IMR-90 (cell line): ENCODE data around the gene COL28A1. TPM values are rescaled to one million over a fixed set of nuclear protein-coding genes. Genes with fewer than 3 reads are reported as not detected.

Experiments
- ATAC-seq: fragments of 200-7000 bp; cut with Tn5 transposase; 2 replicates; pipeline ENCODE4 v1.9.1; 2020; ENCODE audit warnings: low read depth, mild to moderate bottlenecking, moderate library complexity
- BruUV-seq: library from RNA; stranded (reverse); fragments of 400-500 nt; replicated peaks from 2 replicates; lab custom pipeline; 2021; lab: Mats Ljungman, UMichigan
- CTCF ChIA-PET: fragments of 300-600 bp; formaldehyde crosslinking; extraction: SDS; loops from one replicate; lab custom pipeline; 2021; ENCODE audit warnings: antibody characterized with exemption; lab: Yijun Ruan, JAX
- POLR2A ChIA-PET: fragments of 300-600 bp; sonication (Branson Sonifier 250); formaldehyde crosslinking; loops from one replicate; lab custom pipeline; 2022; ENCODE audit warnings: antibody characterized with exemption; ENCODE audit not compliant: unreplicated experiment; lab: Charles Lee
- DNase-seq: peaks from one replicate; pipeline ENCODE4 v3.0.0; 2013
- H2AFZ ChIP-seq: replicated peaks from 2 replicates; pipeline ENCODE3; 2013; ENCODE audit warnings: low read length, mild to moderate bottlenecking; ENCODE audit not compliant: poor library complexity
- H2AK5ac ChIP-seq: 2 replicates; pipeline ENCODE4 v1.6.1; 2013; ENCODE audit warnings: low read depth, low read length, inconsistent platforms
- H2AK9ac ChIP-seq: replicated peaks from 2 replicates; pipeline ENCODE3; 2013; ENCODE audit warnings: mild to moderate bottlenecking, low read depth, low read length, moderate library complexity; ENCODE audit not compliant: poor library complexity
- H2BK120ac ChIP-seq: 2 replicates; pipeline ENCODE4 v1.6.1; 2013; ENCODE audit warnings: low read depth, low read length, inconsistent platforms
- H2BK15ac ChIP-seq: 3 replicates; pipeline ENCODE4 v1.6.1; 2013; ENCODE audit warnings: low read depth, low read length, inconsistent platforms
- H2BK20ac ChIP-seq: 2 replicates; pipeline ENCODE4 v1.6.1; 2013; ENCODE audit warnings: low read depth, mild to moderate bottlenecking, inconsistent platforms, low read length, moderate library complexity
- H2BK5ac ChIP-seq: 2 replicates; pipeline ENCODE4 v1.6.1; 2013; ENCODE audit warnings: mild to moderate bottlenecking, low read depth, low read length, inconsistent platforms; ENCODE audit not compliant: poor library complexity, severe bottlenecking
- H3K14ac ChIP-seq: replicated peaks from 2 replicates; pipeline ENCODE4 v1.6.1; 2013; ENCODE audit warnings: low read depth, low read length, inconsistent platforms
- H3K18ac ChIP-seq: 2 replicates; pipeline ENCODE4 v1.6.1; 2013; ENCODE audit warnings: low read depth, low read length, control low read depth
- H3K23ac ChIP-seq: 2 replicates; pipeline ENCODE4 v1.6.1; 2013; ENCODE audit warnings: low read depth, low read length, inconsistent platforms
- H3K27ac ChIP-seq: 2 replicates; pipeline ENCODE4 v1.5.1; 2013; ENCODE audit warnings: mild to moderate bottlenecking, control low read depth, low read length; ENCODE audit not compliant: insufficient read depth
- H3K27me3 ChIP-seq: 2 replicates; pipeline ENCODE4 v1.6.1; 2013; ENCODE audit warnings: low read length; ENCODE audit not compliant: control insufficient read depth, insufficient read depth
- H3K36me3 ChIP-seq: 2 replicates; pipeline ENCODE4 v1.6.1; 2013; ENCODE audit warnings: low read length, mixed read lengths; ENCODE audit not compliant: control insufficient read depth, insufficient read depth
- H3K4ac ChIP-seq: 2 replicates; pipeline ENCODE4 v1.6.1; 2013; ENCODE audit warnings: low read depth, low read length, inconsistent platforms
- H3K4me1 ChIP-seq: 2 replicates; pipeline ENCODE4 v1.6.1; 2013; ENCODE audit warnings: low read length, mixed read lengths; ENCODE audit not compliant: control insufficient read depth, insufficient read depth
- H3K4me2 ChIP-seq: 2 replicates; pipeline ENCODE4 v1.6.1; 2013; ENCODE audit warnings: low read depth, mild to moderate bottlenecking, control low read depth, low read length, moderate library complexity
- H3K4me3 ChIP-seq: 2 replicates; pipeline ENCODE4 v1.5.1; 2013; ENCODE audit warnings: low read depth, mild to moderate bottlenecking, control low read depth, low read length, moderate library complexity; ENCODE audit not compliant: insufficient read depth
- H3K56ac ChIP-seq: 2 replicates; pipeline ENCODE4 v1.6.1; 2013; ENCODE audit warnings: low read length, inconsistent platforms; ENCODE audit not compliant: insufficient read depth; ENCODE audit errors: extremely low read depth
- H3K79me1 ChIP-seq, 2 experiments: 2 replicates each; pipeline ENCODE4 v1.6.1; 2013; ENCODE audit warnings: low read length in 2 of 2, inconsistent platforms in 1 of 2, low read depth in 1 of 2
- H3K9ac ChIP-seq: 2 replicates; pipeline ENCODE4 v1.6.1; 2013; ENCODE audit warnings: low read depth, low read length, control low read depth
- H3K9me1 ChIP-seq: 2 replicates; pipeline ENCODE4 v1.6.1; 2013; ENCODE audit warnings: low read length, inconsistent platforms; ENCODE audit not compliant: insufficient read depth
- H3K9me3 ChIP-seq: 2 replicates; pipeline ENCODE4 v1.6.1; 2013; ENCODE audit warnings: low read length; ENCODE audit not compliant: control insufficient read depth, insufficient read depth
- H4K20me1 ChIP-seq: 2 replicates; pipeline ENCODE4 v1.6.1; 2013; ENCODE audit warnings: low read length, inconsistent platforms; ENCODE audit not compliant: insufficient read depth
- H4K5ac ChIP-seq: 2 replicates; pipeline ENCODE4 v1.6.1; 2013; ENCODE audit warnings: mild to moderate bottlenecking, low read depth, low read length, control low read depth
- H4K8ac ChIP-seq, 2 experiments: 2 replicates each; pipeline ENCODE4 v1.6.1; 2013; ENCODE audit warnings: low read depth in 2 of 2, low read length in 2 of 2, control low read depth in 1 of 2, inconsistent platforms in 1 of 2
- H4K91ac ChIP-seq: 2 replicates; pipeline ENCODE4 v1.6.1; 2013; ENCODE audit warnings: low read depth, low read length, inconsistent platforms; ENCODE audit not compliant: insufficient read depth
- BHLHE40 ChIP-seq: fragments of 150-350 bp; IDR thresholded peaks from 2 replicates; pipeline ENCODE4 v1.6.1; 2016; ENCODE audit warnings: mild to moderate bottlenecking, low read depth, low read length
- CEBPB ChIP-seq: IDR thresholded peaks from 2 replicates; pipeline ENCODE4 v1.6.1; 2012; ENCODE audit warnings: low read depth, low read length, improper control_type of control experiment
- CHD1 ChIP-seq: IDR thresholded peaks from 2 replicates; pipeline ENCODE4 v1.6.1; 2012; ENCODE audit warnings: low read depth, low read length, improper control_type of control experiment
- CTCF ChIP-seq: conservative IDR thresholded peaks from 2 replicates; pipeline ENCODE4 v1.5.1; 2012; ENCODE audit warnings: mild to moderate bottlenecking, low read depth, low read length, improper control_type of control experiment
- ELK1 ChIP-seq: fragments of 150-350 bp; IDR thresholded peaks from 2 replicates; pipeline ENCODE4 v1.6.1; 2016; ENCODE audit warnings: low read depth, mild to moderate bottlenecking, low read length, moderate library complexity, borderline replicate concordance
- FOS ChIP-seq: fragments of 150-350 bp; IDR thresholded peaks from 2 replicates; pipeline ENCODE4 v1.6.1; 2016; ENCODE audit warnings: low read depth, low read length
- MAFK ChIP-seq: IDR thresholded peaks from 2 replicates; pipeline ENCODE4 v1.6.1; 2012; ENCODE audit warnings: low read depth, low read length, improper control_type of control experiment
- MAZ ChIP-seq: IDR thresholded peaks from 2 replicates; pipeline ENCODE4 v1.6.1; 2012; ENCODE audit warnings: low read depth, mild to moderate bottlenecking, low read length, improper control_type of control experiment, moderate library complexity, borderline replicate concordance
- MXI1 ChIP-seq: IDR thresholded peaks from 2 replicates; pipeline ENCODE4 v1.6.1; 2012; ENCODE audit warnings: low read depth, mild to moderate bottlenecking, low read length, moderate library complexity, borderline replicate concordance
- NFE2L2 ChIP-seq: fragments of 150-350 bp; IDR thresholded peaks from 2 replicates; pipeline ENCODE4 v1.6.1; 2016; ENCODE audit warnings: low read depth, mild to moderate bottlenecking, low read length
- POLR2A ChIP-seq: IDR thresholded peaks from 2 replicates; pipeline ENCODE4 v1.6.1; 2012; ENCODE audit warnings: mild to moderate bottlenecking, low read depth, low read length
- RAD21 ChIP-seq: IDR thresholded peaks from 2 replicates; pipeline ENCODE4 v1.6.1; 2012; ENCODE audit warnings: low read length, improper control_type of control experiment
- RCOR1 ChIP-seq: IDR thresholded peaks from 2 replicates; pipeline ENCODE4 v1.6.1; 2012; ENCODE audit warnings: mild to moderate bottlenecking, low read length, improper control_type of control experiment; ENCODE audit not compliant: insufficient replicate concordance
- RFX5 ChIP-seq: IDR thresholded peaks from 2 replicates; pipeline ENCODE4 v1.8.0; 2012; ENCODE audit warnings: low read depth, mild to moderate bottlenecking, low read length, moderate library complexity
- WGBS, 2 experiments: methylation state at CpG; one replicate each; pipeline versions ENCODE4 v1.1.5 to v1.1.7; 2013; ENCODE audit warnings: missing lambda C conversion rate in 2 of 2; ENCODE audit not compliant: insufficient read length in 1 of 2; ENCODE audit errors: extremely low coverage in 2 of 2; 5-methylcytosine and 5-hydroxymethylcytosine counted together
- dilution Hi-C: fragments of 300-500 bp; cut with HindIII; formaldehyde crosslinking; loops from one replicate; pipeline ENCODE4 v1.14.3; 2018; ENCODE audit warnings: low sequenced_read_pairs; ENCODE audit not compliant: unreplicated experiment
- in situ Hi-C: fragments of 300-500 bp; cut with MboI; formaldehyde crosslinking; loops from 3 replicates; pipeline ENCODE4 v1.14.3; 2019; ENCODE audit warnings: low sequenced_read_pairs, inconsistent platforms, mixed read lengths
- intact Hi-C: fragments of 100-400 bp; cut with micrococcal nuclease; formaldehyde crosslinking; loops from 2 replicates; pipeline ENCODE4 v1.10.0; 2022
- polyA plus RNA-seq, 3 experiments: library from polyadenylated mRNA; depleted of rRNA; stranded (reverse); fragments of >200 nt; gene quantifications; 2 replicates each; pipeline ENCODE4 v1.2.3, GENCODE V29; 2012; ENCODE audit warnings: low replicate concordance in 1 of 3
- total RNA-seq: library from RNA; depleted of rRNA; stranded (reverse); fragments of >200 nt; gene quantifications from 2 replicates; pipeline ENCODE4 v1.2.3, GENCODE V29; 2012
- TF ChIP-seq, protein P1 (sequence below): fragments of 150-350 bp; IDR thresholded peaks from 2 replicates; pipeline ENCODE4 v1.6.1; 2017; ENCODE audit warnings: mild to moderate bottlenecking, antibody characterized with exemption, low read length, low read depth

The COL28A1 gene
- total and polyA plus RNA-seq, 2 of the 4 experiments (the other 2 are of a cell fraction) = under 0.01 to 0.05 TPM

DNA sequence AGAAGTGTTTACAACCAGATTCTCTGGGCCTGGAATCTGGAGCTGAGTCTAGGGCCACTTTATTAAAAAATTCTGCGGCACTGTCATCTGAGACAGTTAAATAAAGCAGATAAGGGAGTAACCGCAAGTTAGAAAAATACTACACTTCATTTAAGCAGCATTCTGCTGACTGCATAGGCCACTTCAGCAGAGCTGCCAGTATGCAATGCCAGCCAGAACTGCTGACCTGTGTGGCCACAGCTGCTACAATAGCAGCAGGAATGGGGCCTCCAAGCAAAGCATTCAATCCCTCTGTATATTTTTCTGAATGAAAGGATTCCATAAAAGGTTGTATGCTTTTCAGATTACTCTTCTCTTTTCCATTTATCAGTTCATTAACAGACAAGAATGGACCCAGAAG lies 136.0 kb downstream of the COL28A1 start (continued):
- TF ChIP-seq RCOR1 = no peak

GRCh38 chr7:7395785-7396184 lies 139.9 kb downstream of the COL28A1 start:
- H3K18ac ChIP-seq = no peak overlapping the region
- ATAC-seq (no peak), DNase-seq (no peak)
- H2BK120ac ChIP-seq = no peak overlapping the region
- intact Hi-C loops = no loop called here
- H3K79me1 ChIP-seq = no peaks in the 10 kb centered on the region
- H3K23ac ChIP-seq = no peak overlapping the region
- H3K4ac ChIP-seq = no peak overlapping the region
- H3K14ac ChIP-seq = no peak overlapping the region
- no peaks in the 10 kb centered on the region for H3K9me1 ChIP-seq
- H3K27ac ChIP-seq = no peak overlapping the region
- H3K4me2 ChIP-seq = no peak overlapping the region
- H2AK9ac ChIP-seq = no peak overlapping the region
- no peak overlapping the region for H2BK15ac ChIP-seq
- no peaks in the 10 kb centered on the region for H4K20me1 ChIP-seq
- H2AK5ac ChIP-seq = no peak overlapping the region
- H4K8ac ChIP-seq = no peak overlapping the region
- H2BK5ac ChIP-seq = no peak overlapping the region
- no TSS peak for BruUV-seq
- no peak overlapping the region for H4K5ac ChIP-seq
- H2BK20ac ChIP-seq = no peak overlapping the region
- H3K4me3 ChIP-seq = no peak overlapping the region
- dilution Hi-C loops = no loop called here
- H3K36me3 ChIP-seq = no peaks in the 10 kb centered on the region
- ChIA-PET POLR2A (no interaction called here), CTCF (no interaction called here)
- TF ChIP-seq POLR2A = no peak
- TF ChIP-seq NFE2L2 = no peak
- TF ChIP-seq MAFK = no peak
- TF ChIP-seq, protein P1, sequence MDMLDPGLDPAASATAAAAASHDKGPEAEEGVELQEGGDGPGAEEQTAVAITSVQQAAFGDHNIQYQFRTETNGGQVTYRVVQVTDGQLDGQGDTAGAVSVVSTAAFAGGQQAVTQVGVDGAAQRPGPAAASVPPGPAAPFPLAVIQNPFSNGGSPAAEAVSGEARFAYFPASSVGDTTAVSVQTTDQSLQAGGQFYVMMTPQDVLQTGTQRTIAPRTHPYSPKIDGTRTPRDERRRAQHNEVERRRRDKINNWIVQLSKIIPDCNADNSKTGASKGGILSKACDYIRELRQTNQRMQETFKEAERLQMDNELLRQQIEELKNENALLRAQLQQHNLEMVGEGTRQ = no peak
- no peak for TF ChIP-seq FOS
- no peak for TF ChIP-seq MAZ
- TF ChIP-seq RFX5 = no peak
- no peak for TF ChIP-seq CTCF
- TF ChIP-seq BHLHE40 = no peak
- no peak for TF ChIP-seq ELK1
- TF ChIP-seq MXI1 = no peak
- no peak for TF ChIP-seq CHD1
- no peak for TF ChIP-seq RCOR1
- TF ChIP-seq CEBPB = no peak
- no peak for TF ChIP-seq RAD21
- H3K56ac ChIP-seq = no peak overlapping the region
- no peak overlapping the region for H2AFZ ChIP-seq
- in situ Hi-C loops = no loop called here
- H3K9me3 ChIP-seq = no peaks in the 10 kb centered on the region
- H3K9ac ChIP-seq = no peak overlapping the region
- no peaks in the 10 kb centered on the region for H3K4me1 ChIP-seq
- H3K27me3 ChIP-seq = no peaks in the 10 kb centered on the region
- no CpG with 5 or more reads among the region's 4 CpGs for WGBS, 2 experiments
- no peak overlapping the region for H4K91ac ChIP-seq
